ENCODE measurements around the gene ARRB1. TPM values are rescaled to one million over a fixed set of nuclear protein-coding genes. Genes with fewer than 3 reads are reported as not detected.

ARRB1 gene
- total and polyA plus RNA-seq, 2 of the 13 experiments (the other 11 are each of a cell fraction or from before 2014, with no cell fraction given) = 22.5 to 35.7 TPM

- no peak for TF ChIP-seq ZNF615 (CRISPR knock-in tag; IDR thresholded peaks at IDR 0.05; ENCODE audit: borderline replicate concordance)
- no peak for TF ChIP-seq IKZF5 (CRISPR knock-in tag; IDR thresholded peaks at IDR 0.05)
- no peak for TF ChIP-seq ZBTB14 (CRISPR knock-in tag; IDR thresholded peaks at IDR 0.05)
- no peak for TF ChIP-seq CEBPG (CRISPR knock-in tag; IDR thresholded peaks at IDR 0.05)
These were observed 38.5 kb upstream of the ARRB1 start (continued) for GRCh38 chr11:75389925-75390324.

GRCh38 chr11:75389276-75389605 lies 37.8 kb upstream of the ARRB1 start:
- no TSS peak for BruUV-seq (replicated peaks)
- no peak for TF ChIP-seq ZNF687 (CRISPR knock-in tag; IDR thresholded peaks at IDR 0.05)
- TF ChIP-seq ZBTB43 (CRISPR knock-in tag; conservative IDR thresholded peaks at IDR 0.05) = no peak
- no peak for TF ChIP-seq ZKSCAN5 (CRISPR knock-in tag; IDR thresholded peaks at IDR 0.05)
- H3K9ac ChIP-seq (ENCODE audit: insufficient read depth, low read depth, low read length) = no peak overlapping the region
- CTCF ChIA-PET (ENCODE audit: low intra/inter-chr PET ratio, low total read pairs) = interaction anchor here (3.4 kb wide), 1 partner anchor 143 kb away, joined by 18 read pairs; no protein-coding TSS in a partner anchor
- FAIRE-seq (no peak), DNase-seq (ENCODE audit: low spot score) (no peak), ATAC-seq (no peak)
- no peaks in the 10 kb centered on the region for H3K36me3 ChIP-seq (replicated peaks in 1 of 2; ENCODE audit: control insufficient read depth in 1 of 2, insufficient read depth in 2 of 2, low read length in 2 of 2)
- no peak overlapping the region for H3K4me2 ChIP-seq (ENCODE audit: low read depth, low read length)
- WGBS (ENCODE audit: low lambda C conversion rate) = 63% methylated on average over 11 of the region's 11 CpGs
- no peaks in the 10 kb centered on the region for H4K20me1 ChIP-seq (ENCODE audit: insufficient read depth, low read length)
- H3K9me3 ChIP-seq (ENCODE audit: low read length) = no peaks in the 10 kb centered on the region
- no peak overlapping the region for H3K4me3 ChIP-seq (replicated peaks in 1 of 3; ENCODE audit: insufficient read depth in 1 of 3, low read depth in 2 of 3, low read length in 3 of 3)
- H3K27ac ChIP-seq (ENCODE audit: extremely low read length, insufficient read depth, low read length) = no peak overlapping the region
- H2AFZ ChIP-seq (ENCODE audit: low read length) = no peak overlapping the region
- peaks cover 0 to 4% of the 10 kb centered on the region in 2 experiments; a peak in 4 of 5 replicates for H3K27me3 ChIP-seq (ENCODE audit: control insufficient read depth in 1 of 2, insufficient read depth in 2 of 2, low read length in 2 of 2)
- POLR2A ChIA-PET = no interaction called here
- H3K79me2 ChIP-seq (ENCODE audit: insufficient read depth, low read length) = no peaks in the 10 kb centered on the region
- intact Hi-C loops (cut with micrococcal nuclease; ENCODE audit: unreplicated experiment) (no loop called here), in situ Hi-C loops (cut with HindIII; ENCODE audit: extremely low pct_ligation_motif_present, low pct_unique_long_range_greater_than_20kb) (loop anchor here (5.0 kb wide), 1 partner anchor 143 kb away; no protein-coding TSS in a partner anchor)
- H3K4me1 ChIP-seq (ENCODE audit: insufficient read depth, low read length) = peaks cover 38% of the 10 kb centered on the region
